HG02798 (cell line): ENCODE results near the gene LAX1.
"Not testable (repeated sequence)": the region's sequence is repeated elsewhere in the genome, so short reads cannot be mapped to it uniquely, and the experiment has no call there.

ENCODE experiments used
- ATAC-seq: cut with Tn5 transposase; IDR thresholded peaks from one replicate; pipeline ENCODE4 v1.9.1; 2021; ENCODE audit warnings: mild to moderate bottlenecking; ENCODE audit not compliant: unreplicated experiment, poor library complexity

LAX1 gene

DNA sequence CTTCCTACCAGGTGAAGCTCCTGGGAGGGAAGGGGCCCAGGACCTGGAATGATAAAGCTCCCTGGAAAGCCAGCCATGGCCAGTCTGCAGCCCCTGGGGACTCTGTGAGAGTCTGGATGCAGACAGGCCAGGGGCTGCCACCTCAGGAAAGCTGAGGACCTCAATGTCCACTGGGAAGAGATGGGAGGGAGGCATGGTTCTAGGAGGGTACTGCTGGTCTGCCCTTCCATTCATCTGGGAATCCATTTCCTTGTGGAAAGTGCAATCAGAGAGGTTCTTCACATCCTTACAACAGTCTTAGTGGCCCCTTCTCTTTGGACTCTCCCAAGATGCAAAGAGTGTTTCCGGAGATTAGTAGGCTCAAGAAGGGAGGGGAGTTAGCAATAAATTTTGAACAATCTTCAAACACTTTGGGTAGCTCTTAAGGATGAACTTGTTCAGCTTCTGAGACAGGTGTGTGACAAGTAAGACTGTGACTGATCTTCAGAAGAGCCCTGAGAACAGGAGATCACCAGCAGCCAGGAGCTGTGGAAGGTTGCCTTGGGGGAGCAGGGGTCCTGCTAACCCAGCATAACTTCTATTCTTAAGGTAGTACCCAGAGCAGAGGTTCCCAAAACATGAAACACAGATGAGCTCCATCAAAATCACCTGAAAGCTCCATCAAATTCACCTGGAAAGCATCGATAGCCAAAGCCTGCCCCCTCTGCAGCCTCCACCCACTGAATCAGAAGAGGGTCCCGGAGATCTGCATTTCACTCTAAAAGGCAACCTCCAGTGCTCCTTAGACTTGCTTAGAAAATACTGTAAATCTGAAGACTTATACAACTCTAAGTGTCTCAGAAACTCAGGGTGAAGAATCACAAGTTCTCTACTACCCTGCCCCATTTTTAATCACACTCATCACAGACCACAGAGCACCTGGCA is 616 bp upstream of the LAX1 start:
- peak; percentile 12 for ATAC-seq

DNA sequence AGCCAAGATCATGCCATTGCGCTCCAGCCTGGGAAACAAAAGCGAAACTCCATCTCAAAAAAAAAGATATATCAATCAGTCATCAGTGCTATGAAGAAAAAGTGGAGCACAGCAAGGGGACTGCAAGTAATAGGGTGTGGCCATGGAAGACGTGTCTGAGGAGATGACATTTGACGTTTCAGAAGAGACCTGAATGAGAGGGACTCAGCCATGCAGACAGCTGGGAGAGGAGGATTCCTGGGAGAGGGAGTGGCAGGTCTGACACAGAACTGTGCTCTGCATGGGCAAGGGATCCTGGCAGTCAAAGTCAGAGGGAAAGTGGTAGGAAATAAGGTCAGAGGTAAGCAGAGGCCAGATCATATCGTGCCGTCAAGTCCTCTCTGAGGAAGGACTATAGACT is 3.3 kb downstream of the LAX1 start:
- no peak for ATAC-seq

DNA sequence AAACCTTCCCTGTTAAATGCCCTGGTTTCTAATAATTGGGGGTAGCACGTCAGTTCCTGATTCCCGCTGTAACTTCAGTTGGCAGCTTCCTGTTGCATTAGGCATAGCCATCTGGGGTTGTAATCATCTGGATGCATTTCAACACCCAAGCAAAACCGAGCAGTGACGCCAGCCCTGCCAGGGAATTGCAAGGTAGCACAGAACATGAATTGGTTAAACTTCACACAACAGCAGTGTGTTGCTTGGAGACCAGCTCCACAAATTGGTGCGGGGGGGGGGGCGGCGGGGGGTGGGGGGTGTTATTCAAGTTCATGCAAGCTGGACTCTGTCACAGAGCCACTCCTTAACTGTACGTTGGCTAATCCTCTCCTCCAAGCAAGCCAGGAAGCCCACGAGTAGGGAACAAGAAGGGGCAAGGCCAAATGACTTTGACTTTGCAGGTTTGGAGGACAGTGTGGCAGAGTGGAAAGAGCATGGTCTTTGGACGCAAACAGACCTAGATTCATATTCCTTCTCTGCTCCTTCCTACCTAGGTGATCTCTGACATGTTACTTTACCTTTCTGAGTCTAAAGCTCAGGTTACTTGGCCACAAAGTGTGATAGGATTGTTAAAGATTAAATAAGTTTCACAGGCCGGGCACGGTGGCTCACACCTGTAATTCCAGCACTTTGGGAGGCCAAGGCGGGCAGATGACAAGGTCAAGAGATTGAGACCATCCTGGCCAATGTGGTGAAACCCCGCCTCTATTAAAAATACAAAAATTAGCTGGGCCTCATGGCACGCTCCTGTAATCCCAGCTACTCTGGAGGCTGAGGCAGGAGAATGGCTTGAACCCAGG is 4.7 kb downstream of the LAX1 start:
- ATAC-seq = no peak

DNA sequence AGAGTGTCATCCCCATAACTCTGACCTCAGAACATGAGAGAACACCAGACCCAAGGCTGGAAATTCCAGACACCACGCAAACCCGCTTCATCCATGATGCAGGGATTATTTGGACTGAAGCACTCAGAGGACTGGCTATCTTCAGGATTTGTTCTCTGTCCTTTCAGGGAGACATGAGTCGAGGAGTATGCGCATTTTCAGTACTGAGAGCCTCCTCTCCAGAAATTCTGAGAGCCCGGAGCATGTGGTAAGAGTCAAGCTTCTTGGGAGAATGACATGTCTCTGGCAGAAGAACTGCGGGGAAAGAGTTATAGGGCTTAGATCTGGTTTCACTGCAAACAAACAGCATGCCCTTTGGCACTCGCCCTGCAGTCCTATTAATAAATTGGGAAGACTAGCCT is 6.9 kb downstream of the LAX1 start:
- ATAC-seq = no peak

DNA sequence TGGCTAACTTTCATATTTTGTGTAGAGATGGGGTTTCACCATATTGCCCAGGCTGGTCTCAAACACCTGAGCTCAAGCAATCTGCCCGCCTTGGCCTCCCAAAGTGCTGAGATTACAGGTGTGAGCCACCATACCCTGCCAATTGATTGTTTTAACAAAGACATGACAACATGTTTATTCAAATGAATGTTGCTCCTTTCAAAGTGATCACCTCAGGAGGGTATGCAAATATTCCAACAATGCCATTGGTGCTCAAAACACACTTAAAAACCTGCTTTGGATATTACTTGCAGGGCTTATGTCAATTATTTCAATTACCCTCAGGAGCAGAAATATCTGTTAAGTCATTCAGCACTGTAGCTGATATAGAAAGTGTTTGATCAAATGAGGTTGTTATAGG is 7.9 kb downstream of the LAX1 start:
- ATAC-seq = no peak

DNA sequence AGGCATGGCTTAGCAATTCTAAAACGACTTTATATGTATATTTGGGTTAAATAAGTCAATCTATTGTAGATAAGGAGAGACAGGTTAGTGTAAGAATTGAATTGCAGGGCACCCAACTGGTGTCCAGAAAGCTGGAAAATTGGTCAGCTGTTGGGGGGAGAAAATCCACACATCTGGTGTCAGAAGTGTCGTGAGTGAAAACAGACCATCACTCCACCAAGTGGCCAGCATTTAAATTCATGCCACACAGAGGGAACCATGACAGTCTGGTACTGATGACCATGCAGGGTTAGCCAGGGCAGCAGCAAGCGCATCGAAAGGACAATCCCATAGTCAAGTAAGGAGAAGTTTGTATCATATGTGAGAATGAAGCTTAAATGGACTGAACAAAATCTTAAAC is 11.7 kb downstream of the LAX1 start:
- no peak for ATAC-seq

DNA sequence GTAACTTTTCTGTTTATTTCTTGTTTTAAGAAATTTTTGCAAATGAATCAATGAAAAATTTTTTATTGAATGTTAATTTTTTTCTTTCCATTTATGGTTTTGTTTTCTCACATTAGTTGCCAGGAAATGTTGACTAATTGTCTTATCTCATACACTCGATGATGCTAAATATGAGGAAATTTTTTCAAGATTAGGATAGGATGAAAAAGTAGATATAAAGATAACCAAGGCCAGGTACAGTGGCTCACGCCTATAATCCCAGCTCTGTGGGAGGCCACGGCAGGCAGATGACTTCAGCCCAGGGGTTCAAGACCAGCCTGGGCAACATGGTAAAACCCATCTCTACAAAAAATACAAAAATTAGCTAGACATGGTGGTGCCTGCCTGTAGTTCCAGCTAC is 12.6 kb downstream of the LAX1 start:
- ATAC-seq = no peak

DNA sequence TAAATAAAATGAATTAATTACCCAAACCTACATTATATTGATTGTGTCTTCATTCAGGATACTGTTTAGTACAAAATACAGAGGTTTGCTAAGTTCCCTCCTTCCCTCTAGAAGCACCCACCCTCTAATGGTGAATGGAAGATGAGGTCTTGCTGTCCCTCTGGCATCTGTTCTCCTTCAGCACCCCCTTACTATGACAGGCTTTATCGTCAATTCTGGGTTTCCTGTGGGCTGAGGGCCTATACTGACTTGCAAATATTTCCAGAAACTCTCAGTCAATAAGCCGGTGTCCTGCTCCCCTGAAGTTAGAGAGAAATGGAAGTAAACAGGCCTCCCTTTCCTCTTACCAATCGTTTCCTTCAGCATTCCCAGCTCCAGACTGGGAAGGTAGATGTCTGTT is 13.2 kb downstream of the LAX1 start:
- no peak for ATAC-seq

DNA sequence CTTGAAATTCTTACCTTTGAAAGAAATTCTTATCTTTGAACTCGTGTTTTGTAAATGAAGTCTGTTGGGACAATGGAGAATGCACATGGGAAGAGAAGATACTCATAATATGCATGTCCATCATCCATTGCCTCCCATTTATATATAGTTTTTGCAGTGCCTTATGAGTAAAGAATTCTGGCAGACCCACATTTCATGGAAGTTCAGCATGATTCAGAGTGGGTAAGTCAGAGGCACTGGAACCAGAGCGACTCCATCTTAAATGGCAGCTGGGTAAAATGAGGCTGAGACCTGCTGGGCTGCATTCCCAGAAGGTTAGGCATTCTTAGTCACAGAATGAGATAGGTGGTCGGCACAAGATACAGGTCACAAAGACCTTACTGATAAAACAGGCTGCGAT is 13.8 kb downstream of the LAX1 start:
- ATAC-seq = no peak

DNA sequence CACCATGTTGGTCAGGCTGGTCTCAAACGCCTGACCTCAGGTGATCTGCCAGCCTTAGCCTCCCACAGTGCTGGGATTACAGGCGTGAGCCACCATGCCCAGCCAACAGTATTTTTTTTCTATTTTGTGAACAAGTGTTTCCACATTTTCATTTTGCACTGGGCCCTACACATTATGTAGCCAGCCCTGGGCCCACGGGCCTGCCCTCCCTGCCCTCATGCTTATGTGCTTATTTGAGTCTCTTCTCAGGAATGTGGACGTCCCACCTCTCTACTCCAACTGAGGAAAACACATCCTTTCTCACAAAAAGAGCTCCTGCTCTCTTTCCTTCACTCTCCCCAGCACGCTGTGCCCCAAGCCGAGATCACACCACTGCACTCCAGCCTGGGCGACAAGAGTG is 17.0 kb downstream of the LAX1 start:
- no peak for ATAC-seq

DNA sequence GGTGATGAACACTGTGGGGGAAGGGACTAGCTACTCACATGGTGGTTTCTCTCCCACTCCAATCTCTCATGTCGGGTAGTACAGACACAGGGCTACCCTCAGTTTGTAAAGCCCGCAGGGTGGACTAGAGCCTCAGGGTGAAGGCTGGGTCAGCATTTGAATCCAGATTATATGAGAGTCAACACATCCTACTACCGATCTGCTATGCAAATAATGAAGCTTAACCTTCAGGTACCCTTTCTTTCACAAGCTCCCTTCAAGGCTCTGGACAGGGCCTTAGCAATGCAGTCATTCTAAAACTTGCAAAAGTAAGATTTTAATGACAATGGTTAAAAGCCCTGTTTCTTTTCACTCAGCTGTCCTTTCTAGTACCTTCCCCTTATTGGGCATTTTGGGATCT is 25.0 kb downstream of the LAX1 start:
- no peak for ATAC-seq

DNA sequence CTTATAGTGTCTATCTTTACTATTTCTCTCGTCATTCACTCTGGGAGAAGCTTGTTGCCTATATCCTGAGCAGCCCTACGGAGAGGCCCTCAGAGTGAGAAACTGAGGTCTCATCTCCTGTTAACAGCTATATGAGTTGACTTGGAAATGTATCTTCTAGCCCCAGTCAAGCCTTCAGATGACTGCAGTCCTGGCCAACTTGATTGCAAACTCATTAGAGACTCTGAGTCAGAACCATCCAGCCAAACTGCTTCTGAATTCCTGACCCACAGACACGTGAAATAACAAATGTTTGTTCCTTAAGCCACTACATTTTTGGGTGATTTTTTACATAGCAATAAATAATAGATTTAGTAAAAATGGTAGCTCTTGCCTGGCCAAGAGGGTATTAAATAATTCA is 26.5 kb downstream of the LAX1 start:
- no peak for ATAC-seq

DNA sequence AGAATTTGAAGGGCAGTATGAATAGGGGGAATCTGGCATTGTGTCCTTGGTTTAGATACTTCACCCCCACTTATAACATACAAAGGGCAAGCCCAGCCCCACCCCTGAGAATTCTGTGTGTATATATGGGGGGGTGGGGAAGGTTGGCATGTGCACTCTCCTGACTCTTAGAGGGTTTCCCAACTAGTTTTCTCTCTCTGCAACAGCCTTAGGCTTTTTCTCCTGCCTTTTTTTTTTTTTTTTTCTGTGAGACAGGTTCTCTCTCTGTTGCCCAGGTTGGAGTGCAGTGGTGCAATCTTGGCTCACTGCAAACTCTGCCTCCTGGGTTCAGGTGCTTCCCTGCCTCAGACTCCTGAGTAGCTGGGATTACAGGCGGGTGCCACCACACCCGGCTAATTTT is 27.5 kb downstream of the LAX1 start:
- ATAC-seq = no peak

DNA sequence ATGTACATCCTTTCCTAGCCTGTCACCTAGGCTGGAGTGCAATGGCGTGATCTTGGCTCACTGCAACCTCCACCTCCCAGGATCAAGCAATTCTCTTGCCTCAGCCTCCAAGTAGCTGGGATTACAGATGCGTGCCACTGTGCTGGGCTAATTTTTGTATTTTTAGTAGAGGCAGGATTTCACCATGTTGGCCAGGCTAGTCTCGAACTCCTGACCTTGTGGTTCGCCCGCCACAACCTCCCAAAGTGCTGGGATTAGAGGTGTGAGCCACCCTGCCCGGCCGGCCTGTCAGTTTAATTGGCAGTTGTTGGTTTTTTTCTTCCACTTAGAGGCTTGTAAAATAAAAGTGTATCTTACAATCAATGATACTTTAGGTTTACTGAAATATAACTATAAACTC is 28.6 kb downstream of the LAX1 start:
- not testable (repeated sequence) for ATAC-seq

DNA sequence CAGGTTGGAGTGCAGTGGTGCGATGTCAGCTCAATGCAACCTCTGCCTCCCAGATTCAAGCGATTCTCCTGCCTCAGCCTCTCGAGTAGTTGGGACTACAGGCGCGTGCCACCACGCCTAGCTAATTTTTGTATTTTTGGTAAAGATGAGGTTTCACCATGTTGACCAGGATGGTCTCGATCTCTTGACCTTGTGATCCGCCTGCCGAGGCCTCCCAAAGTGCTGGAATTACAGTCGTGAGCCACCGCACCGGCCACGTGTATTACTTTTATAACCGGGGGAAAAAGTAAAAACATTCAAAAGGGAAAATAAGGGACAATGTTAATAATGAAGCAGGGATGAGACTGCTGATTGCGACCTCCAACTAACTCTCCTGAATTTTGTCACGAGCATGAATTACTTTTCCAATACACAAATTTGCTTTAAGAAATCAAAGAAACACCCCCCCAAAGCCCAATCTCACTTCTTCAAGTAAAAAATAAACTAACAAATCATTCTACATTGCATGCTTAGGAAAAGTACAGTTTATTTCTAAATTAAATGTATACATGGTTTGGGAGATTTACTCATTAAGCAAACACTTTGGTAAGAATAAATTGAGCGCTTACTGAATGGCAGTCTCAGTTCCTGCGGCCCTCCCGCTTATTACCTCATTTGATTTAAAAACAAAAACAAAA is 29.9 kb downstream of the LAX1 start:
- ATAC-seq = no peak

DNA sequence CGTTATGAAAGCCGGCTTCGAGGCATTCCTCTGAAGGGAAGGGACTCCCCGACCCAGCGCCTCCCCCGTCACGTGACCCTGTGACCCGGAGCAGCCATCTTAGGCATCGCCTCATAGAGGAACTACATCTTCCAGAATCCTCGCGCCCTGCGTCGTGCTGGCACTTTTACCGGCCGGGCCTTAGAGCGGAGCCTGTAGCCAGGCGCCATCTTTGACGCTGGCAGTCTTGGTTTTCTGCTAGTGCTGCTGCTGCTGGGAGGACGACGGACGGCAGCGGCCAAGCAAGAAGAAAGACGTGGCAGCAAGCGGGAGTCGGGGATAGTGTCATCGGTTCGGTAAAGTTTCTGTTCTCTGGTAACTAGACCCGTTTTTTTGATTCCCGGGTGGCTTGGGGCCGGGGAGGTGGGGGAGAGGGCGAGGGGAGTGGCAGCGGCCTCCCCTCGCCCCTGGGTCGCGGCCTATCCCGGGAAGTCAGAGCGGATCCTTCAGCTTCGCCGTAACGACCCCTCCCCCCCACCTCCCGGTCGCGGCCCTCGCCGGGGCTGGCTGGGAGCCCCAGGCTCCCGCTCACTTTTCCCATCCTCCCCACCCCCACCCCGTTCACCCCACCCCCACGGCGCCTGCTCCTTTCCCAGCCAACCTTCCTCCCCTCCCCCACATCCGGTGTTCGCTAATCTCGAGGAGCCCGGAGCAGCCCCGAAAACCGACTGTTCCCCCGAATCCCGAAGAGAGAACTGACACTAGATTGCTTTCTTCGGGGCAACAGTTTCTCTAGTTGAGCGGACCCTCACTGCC is 30.7 kb downstream of the LAX1 start, which contains the start of the genes ZBED6 and ZC3H11A:
Gene ZBED6, plus strand, starts transcription at position 183 of the 795 bp plus-strand sequence. CDS start 1,900 bp downstream, outside the sequence.
Gene ZC3H11A, plus strand, starts transcription at position 183 of the 795 bp plus-strand sequence. CDS start 21,448 bp downstream, outside the sequence.
- peak; percentile 98 for ATAC-seq

DNA sequence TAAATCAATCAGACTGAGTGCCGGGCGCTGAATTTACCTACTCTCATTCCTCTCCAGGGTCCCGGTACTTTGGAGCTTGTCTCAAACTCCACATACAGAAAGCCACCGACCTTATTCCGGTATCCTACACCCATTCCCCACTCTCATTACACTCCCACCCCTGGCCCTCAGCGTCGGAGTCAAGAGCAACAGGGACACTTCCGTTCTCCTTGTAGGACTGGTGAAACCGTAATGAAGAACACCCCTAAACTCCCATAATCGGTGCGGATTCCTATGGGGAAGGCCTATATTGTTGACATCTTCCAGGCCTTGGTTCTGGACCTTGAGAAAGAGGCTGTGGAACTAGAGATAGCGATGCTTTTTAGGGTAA is 31.2 kb downstream of the LAX1 start:
- ATAC-seq = peak; percentile 28

DNA sequence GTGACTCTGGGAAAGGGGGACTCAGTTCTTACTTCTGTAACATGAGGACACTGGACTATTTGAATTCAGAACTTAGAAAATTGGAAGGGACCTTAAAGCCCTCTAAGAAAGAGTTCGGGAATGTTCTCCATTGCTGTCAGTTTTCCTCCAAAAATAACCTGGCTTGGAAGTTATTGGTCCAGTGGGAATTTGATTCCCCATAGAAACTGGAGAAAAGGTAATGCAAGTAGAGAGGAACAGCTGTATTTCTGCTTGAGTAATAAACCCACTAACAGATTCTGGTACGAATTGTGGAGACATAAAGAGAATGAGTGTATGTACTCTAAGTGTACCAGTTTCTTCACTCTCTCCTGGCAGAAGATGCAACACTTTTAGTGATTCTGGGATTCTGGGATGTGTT is 32.2 kb downstream of the LAX1 start:
- ATAC-seq = no peak

DNA sequence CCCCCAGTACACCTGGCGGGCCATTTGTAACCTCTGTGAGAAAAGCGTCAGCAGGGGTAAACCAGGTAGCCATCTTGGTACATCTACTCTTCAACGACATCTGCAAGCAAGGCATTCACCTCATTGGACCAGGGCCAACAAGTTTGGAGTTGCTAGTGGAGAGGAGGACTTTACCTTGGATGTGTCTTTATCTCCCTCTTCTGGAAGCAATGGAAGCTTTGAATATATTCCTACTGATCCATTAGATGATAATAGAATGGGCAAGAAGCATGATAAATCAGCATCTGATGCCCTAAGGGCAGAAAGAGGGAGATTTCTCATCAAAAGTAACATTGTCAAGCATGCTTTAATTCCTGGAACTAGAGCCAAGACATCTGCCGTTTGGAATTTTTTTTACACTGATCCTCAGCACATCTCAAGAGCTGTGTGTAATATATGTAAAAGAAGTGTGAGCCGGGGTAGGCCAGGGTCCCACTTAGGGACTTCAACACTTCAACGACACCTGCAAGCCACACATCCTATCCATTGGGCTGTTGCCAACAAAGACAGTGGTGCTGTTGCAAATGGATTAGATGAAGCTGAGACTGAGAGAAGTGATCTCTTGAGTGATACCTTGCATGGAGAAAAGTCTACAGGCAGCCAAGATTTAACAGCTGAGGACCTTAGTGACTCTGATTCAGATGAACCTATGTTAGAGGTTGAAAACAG is 33.1 kb downstream of the LAX1 start:
- ATAC-seq = no peak
